HCT116 (cell line): ENCODE measurements around the gene GNL3L. TPM values are rescaled to one million over a fixed set of nuclear protein-coding genes. Genes with fewer than 3 reads are reported as not detected.

Experiments used
- ATAC-seq: fragments of 200-7000 bp; cut with Tn5 transposase; 2 replicates; pipeline ENCODE4 v1.9.1; 2020; ENCODE audit warnings: mild to moderate bottlenecking, moderate library complexity
- BruUV-seq: library from RNA; stranded (reverse); fragments of 400-500 nt; replicated peaks from 2 replicates; lab custom pipeline; 2021; lab: Mats Ljungman, UMichigan
- CTCF ChIA-PET: fragments of 300-600 bp; sonication (Branson Sonifier 250); formaldehyde crosslinking; loops from one replicate; lab custom pipeline; 2021; ENCODE audit warnings: antibody characterized with exemption; lab: Charles Lee
- POLR2A ChIA-PET: fragments of 300-600, 350-600 bp; sonication (Branson Sonifier 250); formaldehyde crosslinking; loops from one replicate; lab custom pipeline; 2021; ENCODE audit warnings: antibody characterized with exemption; lab: Charles Lee
- RAD21 ChIA-PET, 2 experiments: fragments of 300-600 bp; sonication (Branson Sonifier 250); formaldehyde crosslinking; loops; one replicate each; lab custom pipeline; 2023; ENCODE audit warnings: low total read pairs in 2 of 2; ENCODE audit not compliant: uncharacterized antibody in 2 of 2, unreplicated experiment in 2 of 2, low non-redundant PET in 1 of 2; lab: Charles Lee
- DNase-seq: peaks from one replicate; pipeline ENCODE4 v3.0.0-alpha.2; 2010; ENCODE audit warnings: low read depth, low spot score
- H2AFZ ChIP-seq: fragments of 200-600 bp; shearing (Covaris generic), sonication (generic); 2 replicates; pipeline ENCODE4 v1.6.1; 2017; ENCODE audit warnings: low read depth, mixed run types, mixed read lengths, antibody characterized with exemption, low read length; ENCODE audit not compliant: poor library complexity, severe bottlenecking
- H3K27ac ChIP-seq: 2 replicates; pipeline ENCODE4 v1.5.1; 2012; ENCODE audit warnings: low read depth, low read length
- H3K27me3 ChIP-seq: fragments of 200-600 bp; sonication (generic); 2 replicates; pipeline ENCODE4 v1.6.1; 2016; ENCODE audit warnings: mixed run types, low read length, mixed read lengths; ENCODE audit not compliant: insufficient read depth
- H3K36me3 ChIP-seq, 2 experiments: fragments of 200-500 bp in 1 of 2; fragments of 200-600 bp in 1 of 2; sonication (Bioruptor generic) in 1 of 2; sonication (generic) in 1 of 2; 2 replicates each; pipeline versions ENCODE4 v1.5.1 to v1.6.1; 2014 to 2016; ENCODE audit warnings: low read length in 2 of 2, inconsistent platforms in 1 of 2, mixed read lengths in 1 of 2, mixed run types in 1 of 2; ENCODE audit not compliant: insufficient read depth in 2 of 2, control insufficient read depth in 1 of 2
- H3K4me1 ChIP-seq, 2 experiments: fragments of 200-600 bp in 1 of 2; sonication (generic) in 1 of 2; 2 replicates each; pipeline versions ENCODE4 v1.5.1 to v1.6.1; 2012 to 2017; ENCODE audit warnings: low read length in 2 of 2, inconsistent platforms in 1 of 2, mild to moderate bottlenecking in 1 of 2, mixed read lengths in 1 of 2, mixed run types in 1 of 2, moderate library complexity in 1 of 2; ENCODE audit not compliant: insufficient read depth in 2 of 2, control insufficient read depth in 1 of 2
- H3K4me2 ChIP-seq: fragments of 200-600 bp; sonication (generic); 2 replicates; pipeline ENCODE4 v1.6.1; 2017; ENCODE audit warnings: mixed run types, low read length, mixed read lengths
- H3K4me3 ChIP-seq, 2 experiments: fragments of 200-600 bp in 1 of 2; sonication (generic) in 1 of 2; replicated peaks in 1 of 2; 2 replicates each; pipeline ENCODE4 v1.5.1; 2011 to 2016; ENCODE audit warnings: low read length in 2 of 2, control low read depth in 1 of 2, low read depth in 1 of 2, mild to moderate bottlenecking in 1 of 2, mixed read lengths in 1 of 2, mixed run types in 1 of 2
- H3K79me2 ChIP-seq: fragments of 200-600 bp; sonication (generic); 2 replicates; pipeline ENCODE4 v1.6.1; 2017; ENCODE audit warnings: mild to moderate bottlenecking, mixed run types, low read length, moderate library complexity, mixed read lengths; ENCODE audit not compliant: insufficient read depth
- H3K9ac ChIP-seq: fragments of 200-600 bp; sonication (generic); 2 replicates; pipeline ENCODE4 v1.6.1; 2016; ENCODE audit warnings: low read length, mixed read lengths
- H3K9me2 ChIP-seq: fragments of 200-600 bp; sonication (generic), shearing (Covaris generic); 2 replicates; pipeline ENCODE4 v1.6.1; 2017; ENCODE audit warnings: mixed run types, mild to moderate bottlenecking, moderate library complexity; ENCODE audit not compliant: insufficient read depth
- H3K9me3 ChIP-seq, 2 experiments: fragments of 200-500 bp in 1 of 2; fragments of 200-600 bp in 1 of 2; sonication (Bioruptor generic) in 1 of 2; sonication (generic) in 1 of 2; 2 replicates each; pipeline ENCODE4 v1.6.1; 2014 to 2017; ENCODE audit warnings: low read length in 2 of 2, mixed read lengths in 2 of 2, inconsistent platforms in 1 of 2, low read depth in 1 of 2, mild to moderate bottlenecking in 1 of 2, mixed run types in 1 of 2, moderate library complexity in 1 of 2; ENCODE audit not compliant: control insufficient read depth in 1 of 2, insufficient read depth in 1 of 2
- H4K20me1 ChIP-seq: fragments of 200-600 bp; sonication (generic), shearing (Covaris generic); 2 replicates; pipeline ENCODE4 v1.6.1; 2017; ENCODE audit warnings: mixed run types, mild to moderate bottlenecking, moderate library complexity; ENCODE audit not compliant: insufficient read depth
- CBX3 ChIP-seq: IDR thresholded peaks from 2 replicates; pipeline ENCODE4 v1.6.1; 2012; ENCODE audit warnings: low read depth
- CEBPB ChIP-seq: IDR thresholded peaks from 2 replicates; pipeline ENCODE4 v1.6.1; 2012; ENCODE audit warnings: low read depth
- CTCF ChIP-seq, 3 experiments: fragments of 200-600 bp in 1 of 3; sonication (generic) in 1 of 3; IDR thresholded peaks in 2 of 3; conservative IDR thresholded peaks in 1 of 3; 2 replicates each; pipeline ENCODE4 v1.5.1; 2012 to 2017; ENCODE audit warnings: low read depth in 2 of 3, low read length in 2 of 3, antibody characterized with exemption in 1 of 3, borderline replicate concordance in 1 of 3, control low read depth in 1 of 3, mild to moderate bottlenecking in 1 of 3, mixed read lengths in 1 of 3, mixed run types in 1 of 3, moderate library complexity in 1 of 3; ENCODE audit not compliant: insufficient read depth in 1 of 3
- EGR1 ChIP-seq: IDR thresholded peaks from 2 replicates; pipeline ENCODE4 v1.6.1; 2012; ENCODE audit warnings: low read depth
- ELF1 ChIP-seq: IDR thresholded peaks from 2 replicates; pipeline ENCODE4 v1.6.1; 2012; ENCODE audit warnings: low read depth, borderline replicate concordance
- EZH2 ChIP-seq: fragments of 200-600 bp; sonication (generic); IDR thresholded peaks from 2 replicates; pipeline ENCODE4 v1.6.1; 2017; ENCODE audit warnings: antibody characterized with exemption, mixed run types
- EZH2phosphoT487 ChIP-seq: fragments of 200-600 bp; IDR thresholded peaks from 2 replicates; pipeline ENCODE4 v1.6.1; 2018; ENCODE audit warnings: antibody characterized with exemption, borderline replicate concordance
- MAX ChIP-seq: IDR thresholded peaks from 2 replicates; pipeline ENCODE4 v1.6.1; 2012
- POLR2AphosphoS5 ChIP-seq: IDR thresholded peaks from 2 replicates; pipeline ENCODE4 v1.6.1; 2011; ENCODE audit warnings: mild to moderate bottlenecking, low read depth, low read length, moderate library complexity
- RAD21 ChIP-seq: IDR thresholded peaks from 2 replicates; pipeline ENCODE4 v1.6.1; 2012; ENCODE audit warnings: low read depth, mild to moderate bottlenecking
- REST ChIP-seq: IDR thresholded peaks from 2 replicates; pipeline ENCODE4 v1.6.1; 2012; ENCODE audit warnings: low read depth
- SIN3A ChIP-seq: IDR thresholded peaks from 2 replicates; pipeline ENCODE4 v1.6.1; 2012; ENCODE audit warnings: low read depth
- SP1 ChIP-seq: IDR thresholded peaks from 2 replicates; pipeline ENCODE4 v1.6.1; 2012; ENCODE audit warnings: low read depth
- SRF ChIP-seq: IDR thresholded peaks from 2 replicates; pipeline ENCODE4 v1.6.1; 2012; ENCODE audit warnings: low read depth
- YY1 ChIP-seq: IDR thresholded peaks from 2 replicates; pipeline ENCODE4 v1.6.1; 2011; ENCODE audit warnings: low read length, low read depth, moderate library complexity, mild to moderate bottlenecking; ENCODE audit not compliant: insufficient replicate concordance; ENCODE audit errors: extremely low read depth
- ZNF274 ChIP-seq: fragments of 200-500 bp; sonication (Bioruptor generic); IDR thresholded peaks from 2 replicates; pipeline ENCODE4 v1.6.1; 2014; ENCODE audit warnings: mild to moderate bottlenecking, low read depth, low read length, inconsistent platforms
- intact Hi-C: fragments of 100-400 bp; cut with micrococcal nuclease; formaldehyde crosslinking; loops from 2 replicates; pipeline ENCODE4 v1.10.0; 2022
- total RNA-seq: library from RNA; stranded (reverse); gene quantifications from one replicate; pipeline ENCODE4 v1.2.1, GENCODE V29; 2021; ENCODE audit not compliant: unreplicated experiment

The GNL3L gene
- total RNA-seq, 1 experiment from 2014 or later = 60.2 TPM

GRCh38 chrX:54530357-54530900, 410 bp downstream of the GNL3L start:
- H3K9ac ChIP-seq = peak overlapping the region; percentile 93
- peaks cover 52% of the 10 kb centered on the region for H3K79me2 ChIP-seq
- TF ChIP-seq CBX3 = no peak
- TF ChIP-seq SP1 = no peak
- no peak for TF ChIP-seq ZNF274
- TF ChIP-seq MAX = peak; percentile 82
- TF ChIP-seq YY1 = no peak
- no peak for TF ChIP-seq EGR1
- TF ChIP-seq ELF1 = no peak
- peak; percentile 67; the same call in 1 of the 2 replicates for TF ChIP-seq SIN3A
- TF ChIP-seq EZH2 = no peak
- TF ChIP-seq SRF = no peak
- H3K27ac ChIP-seq = peak overlapping the region; percentile 79
- DNase-seq (no peak), ATAC-seq (peak; percentile 58)
- CTCF ChIA-PET = no interaction called here
- RAD21 ChIA-PET = no interaction called here
- peak overlapping the region; percentile 82 for H3K4me2 ChIP-seq
- H3K9me2 ChIP-seq = no peaks in the 10 kb centered on the region
- H4K20me1 ChIP-seq = no peaks in the 10 kb centered on the region
- TSS peak; percentile 75 for BruUV-seq
- H3K4me3 ChIP-seq = peak overlapping the region; percentile 62 to 87
- H3K36me3 ChIP-seq = peaks cover 0 to 6% of the 10 kb centered on the region in 2 experiments; a peak in 2 of 4 replicates
- POLR2A ChIA-PET = no interaction called here
- peaks cover 5 to 25% of the 10 kb centered on the region in 2 experiments for H3K4me1 ChIP-seq
- H3K27me3 ChIP-seq = no peaks in the 10 kb centered on the region
- no peak overlapping the region for H2AFZ ChIP-seq
- H3K9me3 ChIP-seq = no peaks in the 10 kb centered on the region
- intact Hi-C loops = no loop called here

GRCh38 chrX:54534271-54534670, 4.3 kb downstream of the GNL3L start:
- H3K27ac ChIP-seq = no peak overlapping the region
- ChIA-PET RAD21 (no interaction called here), POLR2A (no interaction called here), CTCF (no interaction called here)
- peaks cover 5 to 13% of the 10 kb centered on the region in 2 experiments; a peak in 3 of 4 replicates for H3K36me3 ChIP-seq
- DNase-seq = no peak
- H3K27me3 ChIP-seq = no peaks in the 10 kb centered on the region
- intact Hi-C loops = no loop called here
- no TSS peak for BruUV-seq
- no peaks in the 10 kb centered on the region for H3K9me2 ChIP-seq
- no peak for ATAC-seq
- no peak overlapping the region for H3K4me3 ChIP-seq
- H3K4me2 ChIP-seq = no peak overlapping the region
- H3K9ac ChIP-seq = no peak overlapping the region
- H2AFZ ChIP-seq = no peak overlapping the region
- H3K4me1 ChIP-seq = peaks cover 5 to 18% of the 10 kb centered on the region in 2 experiments
- peaks cover 90% of the 10 kb centered on the region for H3K79me2 ChIP-seq
- no peaks in the 10 kb centered on the region for H3K9me3 ChIP-seq
- H4K20me1 ChIP-seq = no peaks in the 10 kb centered on the region
- no peak for TF ChIP-seq ELF1
- no peak for TF ChIP-seq CTCF (IDR thresholded peaks at IDR 0.05 in 2 of 3, conservative IDR thresholded peaks at IDR 0.05 in 1 of 3; ENCODE audit: borderline replicate concordance in 1 of 3, insufficient read depth in 1 of 3, low read depth in 2 of 3, low read length in 2 of 3)
- TF ChIP-seq MAX = no peak
- TF ChIP-seq POLR2AphosphoS5 = no peak
- TF ChIP-seq RAD21 = no peak
- TF ChIP-seq CEBPB = no peak
- no peak for TF ChIP-seq REST
- TF ChIP-seq EZH2phosphoT487 = no peak
